DND-41 (cell line): Measurements from ENCODE around the gene SMIM33.

Experiments used
- ATAC-seq: fragments of 200-7000 bp; cut with Tn5 transposase; 3 replicates; pipeline ENCODE4 v1.9.1; 2021; ENCODE audit warnings: low read depth; ENCODE audit not compliant: insufficient read depth
- DNase-seq: peaks from one replicate; pipeline ENCODE4 v3.0.0-alpha.2; 2020
- H2AFZ ChIP-seq: 2 replicates; pipeline ENCODE4 v1.6.0; 2012; ENCODE audit warnings: low read depth, low read length
- H3K27ac ChIP-seq: 2 replicates; pipeline ENCODE4 v1.5.1; 2012; ENCODE audit warnings: low read length, inconsistent platforms
- H3K27me3 ChIP-seq: fragments of 200-600 bp; sonication (generic); 2 replicates; pipeline ENCODE4 v1.6.0; 2012; ENCODE audit warnings: low read length, mild to moderate bottlenecking, inconsistent platforms; ENCODE audit not compliant: insufficient read depth, poor library complexity
- H3K36me3 ChIP-seq: 2 replicates; pipeline ENCODE4 v1.5.1; 2012; ENCODE audit warnings: low read length, inconsistent platforms; ENCODE audit not compliant: insufficient read depth
- H3K4me1 ChIP-seq: 2 replicates; pipeline ENCODE4 v1.5.1; 2012; ENCODE audit warnings: mild to moderate bottlenecking, low read length; ENCODE audit not compliant: insufficient read depth
- H3K4me2 ChIP-seq: 2 replicates; pipeline ENCODE4 v1.6.0; 2012; ENCODE audit warnings: mild to moderate bottlenecking, moderate library complexity, low read length, inconsistent platforms; ENCODE audit not compliant: insufficient read depth
- H3K4me3 ChIP-seq, 2 experiments: fragments of 200-600 bp in 1 of 2; shearing (Covaris generic) in 1 of 2; 2 replicates each; pipeline ENCODE4 v1.5.1; 2012 to 2016; ENCODE audit warnings: inconsistent platforms in 2 of 2, low read length in 2 of 2, mild to moderate bottlenecking in 2 of 2, low read depth in 1 of 2, moderate library complexity in 1 of 2
- H3K79me2 ChIP-seq: 2 replicates; pipeline ENCODE4 v1.6.0; 2012; ENCODE audit warnings: low read length, inconsistent platforms; ENCODE audit not compliant: insufficient read depth
- H3K9ac ChIP-seq: 2 replicates; pipeline ENCODE4 v1.6.0; 2012; ENCODE audit warnings: low read depth, mild to moderate bottlenecking, inconsistent platforms, low read length, moderate library complexity
- H3K9me3 ChIP-seq: 2 replicates; pipeline ENCODE4 v1.5.1; 2012; ENCODE audit warnings: low read length, moderate library complexity, mild to moderate bottlenecking, inconsistent platforms; ENCODE audit not compliant: insufficient read depth, severe bottlenecking
- H4K20me1 ChIP-seq: 2 replicates; pipeline ENCODE4 v1.6.0; 2012; ENCODE audit warnings: low read length; ENCODE audit not compliant: insufficient read depth
- EZH2 ChIP-seq: IDR thresholded peaks from 3 replicates; pipeline ENCODE4 v1.6.1; 2012; ENCODE audit warnings: borderline replicate concordance, low read depth, mild to moderate bottlenecking, moderate library complexity, low read length, inconsistent platforms; ENCODE audit not compliant: severe bottlenecking
- TF ChIP-seq, protein P1 (sequence below): IDR thresholded peaks from 2 replicates; pipeline ENCODE4 v1.5.1; 2012; ENCODE audit warnings: borderline replicate concordance, low read length, moderate library complexity, mild to moderate bottlenecking; ENCODE audit not compliant: poor library complexity, severe bottlenecking; ENCODE audit errors: extremely low read depth

Gene SMIM33

DNA sequence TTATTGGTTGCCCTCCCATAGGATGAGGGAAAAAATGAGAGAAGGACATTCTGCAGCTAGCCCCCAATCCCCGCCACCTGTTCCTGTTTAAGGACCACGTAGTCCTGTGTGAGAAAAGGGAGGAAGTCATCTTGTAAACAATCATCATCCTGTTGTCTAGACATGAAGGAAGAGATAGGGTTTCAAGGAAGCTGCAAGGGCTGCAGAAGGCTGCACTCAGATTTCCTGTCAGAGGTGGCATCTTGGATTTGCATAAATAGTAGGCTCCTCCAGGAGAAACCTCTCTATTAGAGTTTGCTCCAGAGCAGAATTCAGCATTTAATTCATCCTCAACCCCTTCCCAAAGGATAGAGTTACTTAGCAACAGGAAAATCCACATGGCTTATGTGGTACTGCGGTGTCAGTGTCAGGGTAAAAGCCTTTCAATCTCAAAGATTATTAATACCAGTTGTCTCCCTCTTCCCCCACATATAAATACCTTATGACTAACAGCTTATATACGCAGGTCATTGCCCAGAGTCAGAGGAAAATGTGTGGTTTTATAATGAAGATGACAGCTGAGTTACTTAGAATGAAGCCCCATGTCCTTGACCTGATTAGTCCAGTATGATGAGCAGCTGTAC, 26.9 kb upstream of the SMIM33 start:
- Histone ChIP-seq H3K36me3 (no peaks in the 10 kb centered on the region), H4K20me1 (no peaks in the 10 kb centered on the region), H3K4me1 (peaks cover 20% of the 10 kb centered on the region), H3K79me2 (no peaks in the 10 kb centered on the region), H2AFZ (peak overlapping the region; percentile 63), H3K9me3 (no peaks in the 10 kb centered on the region), H3K4me3 (no peak overlapping the region), H3K27me3 (no peaks in the 10 kb centered on the region), H3K4me2 (no peak overlapping the region), H3K9ac (no peak overlapping the region), H3K27ac (peak overlapping the region; percentile 34; the same call in 1 of the 2 replicates)
- no peak for TF ChIP-seq EZH2
- TF ChIP-seq, protein P1, sequence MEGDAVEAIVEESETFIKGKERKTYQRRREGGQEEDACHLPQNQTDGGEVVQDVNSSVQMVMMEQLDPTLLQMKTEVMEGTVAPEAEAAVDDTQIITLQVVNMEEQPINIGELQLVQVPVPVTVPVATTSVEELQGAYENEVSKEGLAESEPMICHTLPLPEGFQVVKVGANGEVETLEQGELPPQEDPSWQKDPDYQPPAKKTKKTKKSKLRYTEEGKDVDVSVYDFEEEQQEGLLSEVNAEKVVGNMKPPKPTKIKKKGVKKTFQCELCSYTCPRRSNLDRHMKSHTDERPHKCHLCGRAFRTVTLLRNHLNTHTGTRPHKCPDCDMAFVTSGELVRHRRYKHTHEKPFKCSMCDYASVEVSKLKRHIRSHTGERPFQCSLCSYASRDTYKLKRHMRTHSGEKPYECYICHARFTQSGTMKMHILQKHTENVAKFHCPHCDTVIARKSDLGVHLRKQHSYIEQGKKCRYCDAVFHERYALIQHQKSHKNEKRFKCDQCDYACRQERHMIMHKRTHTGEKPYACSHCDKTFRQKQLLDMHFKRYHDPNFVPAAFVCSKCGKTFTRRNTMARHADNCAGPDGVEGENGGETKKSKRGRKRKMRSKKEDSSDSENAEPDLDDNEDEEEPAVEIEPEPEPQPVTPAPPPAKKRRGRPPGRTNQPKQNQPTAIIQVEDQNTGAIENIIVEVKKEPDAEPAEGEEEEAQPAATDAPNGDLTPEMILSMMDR = no peak
- DNase-seq = no peak
- no peak for ATAC-seq

DNA sequence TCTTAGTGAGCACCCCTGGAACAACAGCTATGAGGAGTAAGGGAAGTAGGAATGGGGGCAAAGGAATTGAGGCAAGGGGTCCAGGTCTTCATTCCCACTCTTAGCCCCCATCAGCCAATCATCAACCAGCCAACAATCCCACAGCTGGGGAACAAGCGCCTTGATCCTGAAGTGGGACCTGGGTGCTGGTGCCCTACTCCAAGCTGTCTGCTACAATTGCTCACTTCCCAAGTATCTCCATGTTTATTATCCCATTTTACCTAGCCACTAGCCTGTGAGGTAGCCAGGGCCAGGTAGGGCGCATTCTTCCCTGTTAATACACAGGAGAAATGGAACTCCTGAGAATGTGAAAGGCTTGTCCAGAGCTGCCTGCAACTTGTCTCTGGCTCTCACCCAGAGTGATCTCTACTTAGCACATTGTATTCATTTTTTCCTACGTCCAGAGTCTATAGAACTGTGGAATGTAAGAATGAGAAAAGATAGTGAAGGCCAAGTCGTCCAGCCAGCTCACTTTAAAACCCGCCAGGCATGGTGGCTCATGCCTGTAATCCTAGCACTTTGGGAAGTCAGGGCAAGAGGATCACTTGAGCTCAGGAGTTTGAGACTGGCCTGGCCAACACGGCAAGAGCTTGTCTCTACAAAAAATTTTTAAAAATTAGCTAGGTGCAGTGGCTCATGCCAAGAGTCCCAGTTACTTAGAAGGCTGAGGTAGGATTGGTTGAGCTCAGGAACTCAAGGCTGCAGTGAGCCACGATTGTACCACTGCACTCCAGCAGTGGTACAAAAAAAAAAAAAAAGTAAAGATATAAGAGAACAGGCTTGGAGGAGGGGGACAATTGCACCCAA, 25.3 kb upstream of the SMIM33 start:
- H2AFZ ChIP-seq = no peak overlapping the region
- no peak for DNase-seq
- H3K4me3 ChIP-seq = no peak overlapping the region
- H3K4me2 ChIP-seq = no peak overlapping the region
- H3K27me3 ChIP-seq = no peaks in the 10 kb centered on the region
- H3K9me3 ChIP-seq = no peaks in the 10 kb centered on the region
- no peak overlapping the region for H3K27ac ChIP-seq
- TF ChIP-seq, protein P1 = no peak
- no peak for TF ChIP-seq EZH2
- no peak for ATAC-seq
- no peak overlapping the region for H3K9ac ChIP-seq
- H3K4me1 ChIP-seq = peaks cover 12% of the 10 kb centered on the region
- no peaks in the 10 kb centered on the region for H3K36me3 ChIP-seq
- no peaks in the 10 kb centered on the region for H3K79me2 ChIP-seq
- no peaks in the 10 kb centered on the region for H4K20me1 ChIP-seq

DNA sequence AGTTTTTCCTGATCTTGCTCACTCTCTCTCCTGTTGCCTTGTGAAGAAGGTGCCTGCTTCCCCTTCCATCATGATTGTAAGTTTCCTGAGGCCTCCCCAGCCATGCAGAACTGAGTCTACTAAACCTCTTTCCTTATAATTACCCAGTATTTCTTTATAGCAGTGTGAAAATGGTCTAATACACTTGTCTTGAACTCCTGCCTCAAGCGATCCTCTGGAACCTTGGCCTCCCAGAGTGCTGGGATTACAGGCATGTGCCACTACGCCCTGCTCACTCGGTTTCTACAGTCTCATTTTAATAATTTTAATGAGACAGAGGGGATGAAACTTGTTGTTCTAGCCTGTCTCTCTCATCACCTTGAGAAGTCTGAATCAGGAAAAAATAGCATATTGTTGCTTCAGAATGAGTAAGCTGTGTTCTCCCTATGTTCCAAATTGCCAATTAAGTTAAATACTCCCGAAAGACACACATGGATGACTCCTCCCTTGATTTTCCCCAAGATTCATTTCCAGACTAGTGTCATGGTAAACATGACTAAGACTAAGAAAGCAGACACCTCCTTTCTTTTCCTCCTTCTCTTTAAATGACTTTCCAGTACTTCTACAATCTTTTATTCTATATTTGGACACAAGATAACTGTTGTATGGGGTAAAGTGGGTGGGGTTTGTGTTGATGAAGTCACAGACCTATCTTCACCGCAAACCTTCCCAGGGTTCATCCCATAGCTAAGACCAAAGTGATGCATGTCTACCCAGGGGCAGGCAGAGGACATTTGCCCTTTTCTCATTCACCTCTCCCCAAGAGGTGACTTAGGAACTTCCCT, 23.6 kb upstream of the SMIM33 start:
- no peak overlapping the region for H3K27ac ChIP-seq
- H2AFZ ChIP-seq = no peak overlapping the region

More for the DNA sequence above, 23.6 kb upstream of the SMIM33 start:
- Histone ChIP-seq H3K4me1 (peaks cover 12% of the 10 kb centered on the region), H3K36me3 (no peaks in the 10 kb centered on the region), H3K9ac (no peak overlapping the region), H3K9me3 (no peaks in the 10 kb centered on the region), H3K27me3 (no peaks in the 10 kb centered on the region), H4K20me1 (no peaks in the 10 kb centered on the region), H3K4me2 (no peak overlapping the region), H3K4me3 (no peak overlapping the region), H3K79me2 (no peaks in the 10 kb centered on the region)
- TF ChIP-seq, protein P1 = no peak
- no peak for TF ChIP-seq EZH2
- DNase-seq (no peak), ATAC-seq (no peak)
